Caki2 (cell line): Measurements from ENCODE around the gene LPAR4. TPM values are rescaled to one million over a fixed set of nuclear protein-coding genes. Genes with fewer than 3 reads are reported as not detected.

ENCODE experiments used
- total RNA-seq: library from RNA; depleted of rRNA; stranded (reverse); fragments of >200 nt; shearing (Covaris generic); gene quantifications from 2 replicates; pipeline ENCODE4 v1.2.3, GENCODE V29; 2014; ENCODE audit warnings: low replicate concordance; rRNA removed

LPAR4 gene
- total RNA-seq, 1 experiment from 2014 or later: not detected

Other genes with a start within 250 kb of the LPAR4 start
- not detected in 2 replicates for gene RTL3, start 88.4 kb upstream of the LPAR4 start, total RNA-seq
- not detected in 2 replicates for gene P2RY10, start 197.7 kb downstream of the LPAR4 start, total RNA-seq